H1 (cell line): ENCODE measurements around the gene TTC28. TPM values are rescaled to one million over a fixed set of nuclear protein-coding genes. Genes with fewer than 3 reads are reported as not detected.

Experiments
- JUND ChIP-seq: IDR thresholded peaks from 2 replicates; pipeline ENCODE4 v1.6.1; 2011; ENCODE audit warnings: mild to moderate bottlenecking, improper control_type of control experiment, low read length
- polyA plus RNA-seq, 7 experiments: library from polyadenylated mRNA; depleted of rRNA in 3 of 7; stranded (reverse) in 5 of 7; unstranded in 2 of 7; fragments of >200 nt in 5 of 7; fragments of 200-250 nt in 2 of 7; gene quantifications; 1 replicate in 5 of 7; 2 replicates in 1 of 7; 4 replicates in 1 of 7; pipeline versions ENCODE4 v1.2.1 to v1.2.3, GENCODE V29; 2011 to 2013; ENCODE audit warnings: missing spikeins in 2 of 7, mixed read lengths in 2 of 7
- total RNA-seq: library from RNA; stranded (reverse); fragmentation: NEBNext Ultra II Directional; extraction: Animal tissue kit (Norgen Biotek cat#: 25700); gene quantifications from 2 replicates; pipeline ENCODE4 v1.2.1, GENCODE V29; 2021

TTC28 gene
- total and polyA plus RNA-seq, 2 of the 8 experiments (the other 6 are each of a cell fraction or from before 2014, with no cell fraction given), result 2.6 to 12.6 TPM

DNA sequence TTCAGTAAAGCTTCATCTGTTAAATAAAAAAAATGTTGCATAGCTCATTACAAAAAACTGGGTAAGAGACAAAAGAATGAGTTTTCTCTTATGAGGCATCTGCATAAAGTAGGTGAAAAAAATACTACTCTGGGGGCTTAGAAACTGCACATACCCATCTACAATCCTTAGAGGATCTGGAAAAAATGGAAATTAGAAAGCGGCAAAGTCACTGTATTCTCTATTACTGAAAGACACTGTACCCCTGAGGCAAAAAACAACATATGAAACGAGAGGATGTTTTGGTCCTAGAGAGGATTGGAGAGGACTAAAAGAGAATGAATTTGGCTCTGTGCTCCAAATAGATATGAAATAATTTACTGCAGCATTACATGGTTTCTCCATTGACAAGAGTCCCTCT, 553.8 kb downstream of the TTC28 start (continued):
- TF ChIP-seq JUND, result no peak
